D721Med (cell line): ENCODE data around the gene A3GALT2.

Experiments used
- DNase-seq: peaks from one replicate; pipeline ENCODE4 v3.0.0; 2011; ENCODE audit warnings: low spot score; ENCODE audit not compliant: insufficient read length
- FAIRE-seq: peaks from 2 replicates; lab custom pipeline; 2011; peaks lifted over from hg19 to GRCh38; lab: Jason Lieb, UNC
- CTCF ChIP-seq: IDR thresholded peaks from 2 replicates; pipeline ENCODE4 v1.5.1; 2012; ENCODE audit warnings: mild to moderate bottlenecking, control low read depth; ENCODE audit not compliant: insufficient read depth; ENCODE audit errors: missing control alignments

A3GALT2 gene

GRCh38 chr1:33347650-33347992 lies 26.7 kb upstream of the A3GALT2 start:
- FAIRE-seq (no peak), DNase-seq (no peak)
- no peak for TF ChIP-seq CTCF

DNA sequence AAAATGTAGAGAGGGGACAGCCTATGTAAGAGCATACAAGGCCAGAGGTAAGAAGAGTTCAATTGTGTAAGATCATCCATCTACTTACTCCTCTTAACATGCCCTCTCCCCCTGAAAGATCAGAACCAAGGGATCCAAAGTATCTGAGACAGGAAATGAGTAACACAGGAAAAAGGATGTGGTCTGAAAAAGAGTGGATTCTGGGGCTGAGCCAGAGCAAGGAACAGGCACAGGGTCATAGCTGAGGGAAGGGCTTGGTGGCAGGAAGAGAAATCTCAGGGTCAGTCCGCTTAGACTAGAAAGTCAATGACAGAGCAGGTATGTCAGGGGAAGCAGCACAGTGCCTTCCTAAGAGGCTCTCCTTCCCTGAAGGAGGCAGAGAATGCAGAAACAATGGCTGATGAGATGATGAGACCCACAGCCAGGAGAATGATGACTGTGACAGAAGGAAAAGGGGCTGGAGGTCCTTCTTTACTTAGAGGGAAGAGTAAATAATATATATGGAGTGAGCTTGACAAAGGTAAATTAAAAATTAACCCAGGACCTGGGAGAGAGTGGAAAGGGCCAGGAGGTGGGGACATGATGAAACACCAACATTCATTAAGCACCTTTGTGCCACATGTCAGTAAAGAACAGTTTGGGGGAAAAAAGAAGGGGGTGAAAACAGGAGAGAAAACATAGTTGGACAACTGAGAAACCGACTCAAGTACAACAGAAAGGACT lies 26.2 kb upstream of the A3GALT2 start:
- TF ChIP-seq CTCF = no peak
- no peak for DNase-seq
- no peak for FAIRE-seq

DNA sequence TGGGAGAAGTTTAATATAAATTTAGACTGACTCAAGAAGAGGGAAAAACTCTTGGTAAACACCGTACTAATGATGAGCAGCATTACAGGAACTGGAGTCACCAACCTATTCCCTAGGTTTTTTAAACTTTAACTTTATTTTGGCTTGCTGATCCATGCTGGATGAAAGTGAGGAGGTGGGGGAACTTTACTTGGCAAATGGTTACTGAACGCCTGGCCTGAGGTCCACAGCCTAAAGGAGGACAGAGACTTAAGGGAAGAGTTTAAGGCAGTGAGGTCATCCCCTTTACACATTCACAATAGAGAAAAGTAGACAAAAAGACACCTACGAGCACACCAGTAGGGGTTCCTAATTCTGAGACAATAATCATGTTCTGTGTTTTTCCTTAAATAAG lies 25.6 kb upstream of the A3GALT2 start:
- FAIRE-seq (no peak), DNase-seq (no peak)
- no peak for TF ChIP-seq CTCF

GRCh38 chr1:33344896-33345560 lies 24.1 kb upstream of the A3GALT2 start:
- no peak for DNase-seq
- no peak for TF ChIP-seq CTCF
- FAIRE-seq = no peak

GRCh38 chr1:33343539-33343938 lies 22.6 kb upstream of the A3GALT2 start:
- peak; percentile 16 for FAIRE-seq
- no peak for DNase-seq
- no peak for TF ChIP-seq CTCF

DNA sequence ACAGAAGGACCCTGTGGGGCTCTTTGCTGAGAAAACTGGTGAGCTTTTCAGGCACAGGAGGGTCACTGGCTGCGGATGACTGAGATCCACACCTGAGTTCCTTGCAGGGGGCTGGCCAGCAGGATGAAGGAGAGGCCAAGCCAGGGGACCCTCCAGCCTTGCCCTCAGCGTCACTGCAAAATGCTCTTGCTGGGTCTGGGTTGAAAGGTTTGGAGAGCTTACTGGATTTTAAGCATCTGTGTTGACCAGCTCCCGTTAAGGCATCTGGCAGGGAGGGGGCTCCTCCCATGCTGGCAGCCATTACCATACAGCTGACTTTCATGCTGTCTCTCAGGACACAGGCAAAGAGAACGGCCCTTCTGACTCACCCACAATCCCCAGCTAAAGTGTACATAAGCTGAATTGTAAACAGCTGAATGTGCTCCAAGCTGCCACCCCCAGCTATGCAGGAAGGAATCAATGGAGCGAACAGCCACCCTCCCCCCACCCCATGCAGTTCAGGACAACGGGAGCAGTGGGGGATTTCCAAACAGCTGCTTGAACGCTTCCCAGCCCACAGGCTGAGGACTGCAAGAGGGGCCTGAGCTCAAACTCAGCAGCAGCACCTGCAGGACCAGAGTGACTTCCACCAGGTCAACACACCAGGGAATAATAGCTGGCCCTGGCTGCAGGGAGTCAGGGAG lies 21.3 kb upstream of the A3GALT2 start:
- FAIRE-seq = no peak
- no peak for DNase-seq
- no peak for TF ChIP-seq CTCF
